GM19455 (cell line): Measurements from ENCODE around the gene NKAPD1.
A peak's percentile ranks its signal among the peaks of the same experiment; 100 is the strongest.
"Not testable (repeated sequence)": the region's sequence is repeated elsewhere in the genome, so short reads cannot be mapped to it uniquely, and the experiment has no call there.

ENCODE experiments used
- ATAC-seq: cut with Tn5 transposase; IDR thresholded peaks from one replicate; pipeline ENCODE4 v1.9.1; 2021; ENCODE audit not compliant: unreplicated experiment

The NKAPD1 gene

GRCh38 chr11:112073941-112074811 is at the start of gene NKAPD1, which contains the start of gene PIH1D2:
Gene NKAPD1, plus strand, starts transcription at chr11:112074299. Its CDS starts 1,276 bp downstream, at chr11:112075575.
Gene PIH1D2, minus strand, starts transcription at chr11:112074017. Its CDS starts 843 bp downstream, at chr11:112073174.
- peak; percentile 87 for ATAC-seq

DNA sequence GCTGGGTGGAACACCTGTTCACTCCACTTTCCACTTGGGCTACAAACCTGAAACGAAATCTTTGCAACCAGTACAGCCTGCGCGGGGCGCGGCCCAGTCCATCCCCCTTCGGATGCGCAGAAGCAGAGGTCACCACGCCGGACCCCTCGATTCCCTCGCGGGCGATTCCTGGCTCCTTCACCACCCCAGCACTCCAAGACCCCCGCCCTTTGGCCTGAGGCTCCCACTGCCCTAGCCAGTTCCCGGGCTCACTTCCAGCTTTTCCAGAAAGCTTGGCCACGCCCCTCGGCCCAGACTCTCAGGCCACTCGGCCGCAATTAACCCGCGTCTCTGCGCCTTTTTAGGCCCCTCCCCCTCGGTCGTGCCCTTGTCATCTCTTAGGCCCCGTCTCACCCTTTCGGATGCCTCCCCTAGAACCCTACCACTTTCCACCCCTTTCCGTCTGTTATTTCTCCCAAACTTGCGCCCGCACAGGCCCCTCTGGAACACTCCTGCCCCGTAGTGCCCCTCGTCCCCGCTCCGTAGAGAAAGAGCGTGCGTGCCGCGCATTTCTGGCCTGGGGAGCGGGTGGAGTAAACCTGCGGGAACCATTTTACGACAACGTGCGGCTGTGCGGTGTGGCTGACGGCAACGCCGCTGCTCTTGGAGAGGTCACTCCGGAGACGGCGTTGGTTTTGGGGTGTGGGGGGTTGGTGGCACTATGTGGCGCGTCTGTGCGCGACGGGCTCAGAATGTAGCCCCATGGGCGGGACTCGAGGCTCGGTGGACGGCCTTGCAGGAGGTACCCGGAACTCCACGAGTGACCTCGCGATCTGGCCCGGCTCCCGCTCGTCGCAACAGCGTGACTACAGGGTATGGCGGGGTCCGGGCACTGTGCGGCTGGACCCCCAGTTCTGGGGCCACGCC is 49.1 kb upstream of the NKAPD1 start, which contains the start of gene DLAT:
TSS of gene DLAT (plus strand) at position 636 of the 906 bp plus-strand sequence. CDS start at position 701, 65 bp downstream.
- peak; percentile 85 for ATAC-seq

DNA sequence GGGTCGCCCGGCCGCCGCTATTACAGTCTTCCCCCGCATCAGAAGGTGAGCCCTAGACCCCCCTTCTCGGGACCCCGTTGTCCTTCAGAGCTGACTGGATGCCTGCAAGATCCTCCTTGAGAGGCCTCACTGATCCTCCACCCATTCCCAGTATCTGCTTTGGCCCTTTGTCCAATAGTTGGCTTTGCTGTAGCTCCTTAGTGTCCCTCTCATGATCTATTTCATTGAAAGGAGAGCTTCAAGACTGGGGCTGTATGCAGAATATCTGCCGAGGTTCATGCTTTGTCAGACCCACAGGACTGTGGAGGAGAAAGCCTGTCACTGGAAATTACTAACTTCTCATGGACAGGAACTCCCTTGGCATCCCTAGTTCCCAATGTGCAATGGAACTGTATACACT is 48.4 kb upstream of the NKAPD1 start:
- no peak for ATAC-seq

- not testable (repeated sequence) for ATAC-seq
Measured at GRCh38 chr11:112026784-112027410, 47.2 kb upstream of the NKAPD1 start.

GRCh38 chr11:112029460-112029859 is 44.6 kb upstream of the NKAPD1 start:
- ATAC-seq = no peak

DNA sequence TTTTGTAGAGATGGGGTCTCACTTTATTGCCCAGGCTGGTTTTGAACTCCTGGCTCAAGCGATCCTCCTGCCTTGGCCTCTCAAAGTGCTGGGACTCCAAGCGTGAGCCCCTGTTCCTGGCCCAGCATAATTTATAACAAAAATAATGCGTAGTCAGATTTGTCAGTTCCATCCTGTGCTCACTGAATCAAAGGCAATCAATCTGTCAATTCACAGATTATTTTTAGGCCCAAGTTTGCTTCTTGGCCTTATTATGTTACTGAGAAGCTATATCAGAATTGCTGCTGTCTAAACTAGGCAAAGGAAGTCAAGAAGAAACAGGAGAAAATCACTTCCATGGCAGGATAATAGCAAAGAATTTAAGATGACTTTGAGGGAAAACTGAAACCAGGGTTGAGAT is 40.2 kb upstream of the NKAPD1 start:
- ATAC-seq = no peak

- ATAC-seq = no peak
Measured at GRCh38 chr11:112037527-112037926, 36.6 kb upstream of the NKAPD1 start.

DNA sequence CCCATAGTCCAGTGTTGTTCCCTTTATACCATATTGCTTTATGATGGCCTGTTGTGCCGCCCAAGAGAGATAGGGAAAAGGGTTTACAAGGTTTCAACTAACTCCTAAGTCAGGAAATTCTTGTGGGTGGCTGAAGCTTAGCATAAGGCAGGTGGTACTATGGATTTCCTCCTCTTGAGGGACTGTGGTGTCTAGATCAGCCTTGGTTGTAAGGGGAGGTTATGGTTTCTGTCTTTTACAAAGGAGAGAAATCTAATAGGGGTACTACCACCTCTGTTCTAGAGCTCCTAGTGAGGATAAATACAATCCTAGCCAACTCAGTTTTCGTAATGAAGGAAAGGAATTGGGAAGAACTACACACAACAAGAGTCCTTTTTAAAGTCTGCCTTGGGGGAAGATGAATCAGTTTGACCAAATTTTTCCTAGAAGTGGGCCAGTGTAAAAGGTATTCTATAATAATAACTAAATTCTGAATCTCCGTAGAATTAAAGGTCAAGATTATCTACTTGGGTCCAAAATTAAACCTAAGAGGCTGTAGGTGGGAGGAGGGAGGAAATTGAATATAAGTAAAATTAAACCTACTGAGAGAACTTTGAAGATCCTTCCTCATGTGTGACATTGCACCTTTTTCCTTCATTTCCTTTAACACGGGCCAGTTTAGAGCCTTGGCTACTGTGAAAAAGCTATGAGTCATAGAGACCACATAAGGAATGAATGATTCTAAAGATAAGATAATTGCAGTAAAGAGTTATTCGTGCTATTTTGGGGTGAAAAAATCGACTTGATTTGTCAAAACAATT is 31.7 kb upstream of the NKAPD1 start:
- no peak for ATAC-seq

GRCh38 chr11:112042961-112043304 is 31.2 kb upstream of the NKAPD1 start:
- ATAC-seq = no peak

DNA sequence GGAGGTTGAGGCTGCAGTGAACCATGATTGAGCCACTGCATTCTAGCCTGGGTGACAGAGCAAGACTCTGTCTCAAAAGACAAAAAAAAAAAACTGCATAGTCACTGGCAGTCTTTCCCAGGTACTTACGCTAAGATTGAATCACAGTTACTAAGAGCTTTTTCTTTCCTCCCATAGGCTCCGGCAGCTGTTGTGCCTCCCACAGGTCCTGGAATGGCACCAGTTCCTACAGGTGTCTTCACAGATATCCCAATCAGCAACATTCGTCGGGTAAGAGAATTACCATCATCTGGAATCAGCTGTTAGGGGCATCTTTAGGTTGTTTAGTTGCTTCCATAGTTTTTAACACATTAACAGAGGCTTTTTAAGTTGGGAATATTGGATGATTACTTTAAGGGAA is 29.1 kb upstream of the NKAPD1 start:
- ATAC-seq = no peak

- ATAC-seq = not testable (repeated sequence)
Measured at GRCh38 chr11:112046647-112047046, 27.5 kb upstream of the NKAPD1 start.

DNA sequence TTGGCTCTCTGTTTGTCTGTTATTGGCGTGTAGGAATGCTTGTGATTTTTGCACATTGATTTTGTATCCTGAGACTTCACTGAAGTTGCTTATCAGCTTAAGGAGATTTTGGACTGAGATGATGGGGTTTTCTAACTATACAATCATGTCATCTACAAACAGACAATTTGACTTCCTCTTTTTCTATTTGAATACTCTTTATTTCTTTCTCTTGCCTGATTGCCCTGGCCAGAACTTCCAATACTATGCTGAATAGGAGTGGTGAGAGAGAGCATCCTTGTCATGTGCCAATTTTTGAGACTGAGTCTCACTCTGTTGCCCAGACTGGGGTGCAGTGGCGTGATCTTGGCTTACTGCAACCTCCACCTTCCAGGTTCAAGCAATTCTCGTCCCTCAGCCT is 25.8 kb upstream of the NKAPD1 start:
- not testable (repeated sequence) for ATAC-seq

GRCh38 chr11:112049777-112050176 is 24.3 kb upstream of the NKAPD1 start:
- ATAC-seq = no peak

GRCh38 chr11:112050721-112051120 is 23.4 kb upstream of the NKAPD1 start:
- ATAC-seq = peak; percentile 90

DNA sequence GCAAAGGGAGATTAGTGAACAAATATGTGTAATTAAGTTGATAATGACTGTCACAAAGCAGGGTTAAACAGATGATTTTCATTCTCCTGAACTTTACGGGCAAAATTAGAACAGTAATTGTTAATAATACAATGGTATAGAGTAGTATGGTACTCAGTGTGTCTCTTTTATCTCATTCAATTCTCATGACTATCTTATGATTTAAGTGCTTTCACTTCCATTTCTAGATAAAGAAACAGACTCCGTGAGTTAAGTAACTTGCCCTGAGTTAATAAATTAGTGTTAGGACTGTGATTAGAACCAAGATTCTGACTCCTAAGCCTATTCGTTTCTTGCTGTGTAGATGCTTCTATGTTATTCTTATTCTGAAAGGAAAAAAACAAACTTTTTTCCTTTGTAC is 22.3 kb upstream of the NKAPD1 start:
- ATAC-seq = no peak

- ATAC-seq = no peak
Measured at GRCh38 chr11:112057170-112057569, 16.9 kb upstream of the NKAPD1 start.

GRCh38 chr11:112058103-112058502 is 16.0 kb upstream of the NKAPD1 start:
- ATAC-seq = no peak

GRCh38 chr11:112062923-112063322 is 11.2 kb upstream of the NKAPD1 start:
- ATAC-seq = no peak

DNA sequence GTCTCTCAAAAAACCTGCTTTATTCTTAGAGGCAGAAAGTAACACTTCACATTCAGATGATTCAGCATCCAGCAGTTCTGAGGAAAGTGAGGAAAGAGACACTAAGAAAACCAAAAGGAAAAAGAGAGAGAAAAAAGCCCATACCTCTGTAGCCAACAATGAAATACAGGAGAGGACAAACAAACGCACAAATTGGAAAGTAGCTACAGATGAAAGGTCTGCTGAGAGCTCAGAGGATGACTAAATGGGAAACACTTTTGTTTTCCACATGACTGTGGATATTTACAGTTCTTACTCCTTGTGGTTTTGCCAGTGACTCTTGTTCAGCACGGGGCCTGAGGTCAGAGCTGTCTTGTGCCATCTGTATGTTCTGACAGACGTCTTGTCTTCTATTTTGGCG is 8.6 kb downstream of the NKAPD1 start:
- no peak for ATAC-seq

DNA sequence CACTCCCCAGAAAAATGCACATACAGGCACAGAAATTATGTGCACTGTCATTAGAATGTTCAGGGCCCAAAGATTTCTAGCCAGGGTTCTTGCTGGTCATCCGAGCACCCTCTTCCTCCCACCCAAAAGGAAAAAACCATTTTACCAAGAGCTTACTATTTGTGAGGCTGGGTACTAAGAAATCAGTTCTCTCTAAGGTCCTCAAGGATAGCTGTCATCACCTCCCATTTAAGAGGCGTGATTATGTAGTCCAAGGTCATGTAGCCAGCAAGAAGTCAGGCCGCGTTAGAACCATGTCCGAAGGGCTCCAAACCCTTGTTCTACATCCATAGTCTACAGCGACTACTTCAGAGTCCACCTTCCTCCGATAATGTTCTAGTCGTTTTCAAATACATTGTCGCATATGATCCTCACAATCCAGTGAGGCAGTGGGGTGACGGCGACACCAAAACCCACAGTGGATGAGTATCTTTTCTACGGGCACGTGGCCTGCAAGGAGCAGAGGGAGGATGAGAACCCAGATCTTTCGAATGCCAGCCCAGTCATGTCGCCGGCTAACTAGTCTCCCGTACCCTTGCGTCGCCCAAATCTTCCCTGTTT is 11.8 kb downstream of the NKAPD1 start:
- ATAC-seq = peak; percentile 42
